ENCODE data around the gene PRICKLE1.

The PRICKLE1 gene

GRCh38 chr12:42583016-42583415 lies 6.5 kb downstream of the PRICKLE1 start:
- Histone ChIP-seq H3K9me3 (ENCODE audit: insufficient read depth, low read depth, low read length) (no peaks in the 10 kb centered on the region), H3K27me3 (ENCODE audit: insufficient read depth, low read length, poor library complexity, severe bottlenecking) (no peaks in the 10 kb centered on the region), H3K4me3 (ENCODE audit: low read length, poor library complexity, severe bottlenecking) (no peak overlapping the region), H3K79me2 (ENCODE audit: insufficient read depth, low read length) (no peaks in the 10 kb centered on the region), H3K9me2 (replicated peaks; ENCODE audit: low read depth, low read length) (no peaks in the 10 kb centered on the region), H3K9ac (ENCODE audit: low read depth, low read length, poor library complexity, severe bottlenecking) (no peak overlapping the region), H3K4me1 (ENCODE audit: insufficient read depth, low read length, poor library complexity, severe bottlenecking) (no peaks in the 10 kb centered on the region), H3K4me2 (ENCODE audit: low read depth, low read length, poor library complexity, severe bottlenecking) (no peak overlapping the region), H3K36me3 (ENCODE audit: insufficient read depth, low read length) (no peaks in the 10 kb centered on the region), H2AFZ (ENCODE audit: low read length) (no peak overlapping the region), H4K20me1 (ENCODE audit: insufficient read depth, low read length, poor library complexity, severe bottlenecking) (no peaks in the 10 kb centered on the region), H3F3A (ENCODE audit: low read depth) (no peaks in the 10 kb centered on the region)
- TF ChIP-seq, protein P1, sequence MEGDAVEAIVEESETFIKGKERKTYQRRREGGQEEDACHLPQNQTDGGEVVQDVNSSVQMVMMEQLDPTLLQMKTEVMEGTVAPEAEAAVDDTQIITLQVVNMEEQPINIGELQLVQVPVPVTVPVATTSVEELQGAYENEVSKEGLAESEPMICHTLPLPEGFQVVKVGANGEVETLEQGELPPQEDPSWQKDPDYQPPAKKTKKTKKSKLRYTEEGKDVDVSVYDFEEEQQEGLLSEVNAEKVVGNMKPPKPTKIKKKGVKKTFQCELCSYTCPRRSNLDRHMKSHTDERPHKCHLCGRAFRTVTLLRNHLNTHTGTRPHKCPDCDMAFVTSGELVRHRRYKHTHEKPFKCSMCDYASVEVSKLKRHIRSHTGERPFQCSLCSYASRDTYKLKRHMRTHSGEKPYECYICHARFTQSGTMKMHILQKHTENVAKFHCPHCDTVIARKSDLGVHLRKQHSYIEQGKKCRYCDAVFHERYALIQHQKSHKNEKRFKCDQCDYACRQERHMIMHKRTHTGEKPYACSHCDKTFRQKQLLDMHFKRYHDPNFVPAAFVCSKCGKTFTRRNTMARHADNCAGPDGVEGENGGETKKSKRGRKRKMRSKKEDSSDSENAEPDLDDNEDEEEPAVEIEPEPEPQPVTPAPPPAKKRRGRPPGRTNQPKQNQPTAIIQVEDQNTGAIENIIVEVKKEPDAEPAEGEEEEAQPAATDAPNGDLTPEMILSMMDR (conservative IDR thresholded peaks at IDR 0.05; ENCODE audit: low read length) = no peak
- no peak for TF ChIP-seq EZH2phosphoT487 (IDR thresholded peaks at IDR 0.05; ENCODE audit: borderline replicate concordance)

DNA sequence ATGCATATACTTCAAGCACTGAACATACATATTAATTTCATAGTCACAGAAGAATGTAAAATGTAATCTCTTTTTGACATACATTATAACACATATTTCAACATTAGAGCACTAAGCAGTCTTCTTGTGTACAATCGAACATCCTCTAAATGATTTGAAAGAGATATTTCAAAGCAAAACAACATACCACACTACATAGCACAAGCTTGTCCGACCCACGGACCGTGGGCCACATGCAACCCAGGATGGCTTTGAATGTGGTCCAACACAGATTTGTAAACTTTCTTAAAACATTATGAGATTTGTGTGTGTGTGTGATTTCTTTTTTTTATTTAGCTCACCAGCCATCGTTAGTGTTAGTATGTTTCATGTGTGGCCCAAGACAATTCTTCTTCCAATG lies 7.0 kb downstream of the PRICKLE1 start:
- no peaks in the 10 kb centered on the region for H3K27me3 ChIP-seq (ENCODE audit: insufficient read depth, low read length, poor library complexity, severe bottlenecking)
- H3K79me2 ChIP-seq (ENCODE audit: insufficient read depth, low read length) = no peaks in the 10 kb centered on the region
- no peaks in the 10 kb centered on the region for H3K36me3 ChIP-seq (ENCODE audit: insufficient read depth, low read length)
- no peaks in the 10 kb centered on the region for H3K9me2 ChIP-seq (replicated peaks; ENCODE audit: low read depth, low read length)
- no peaks in the 10 kb centered on the region for H3K9me3 ChIP-seq (ENCODE audit: insufficient read depth, low read depth, low read length)
- H3K4me2 ChIP-seq (ENCODE audit: low read depth, low read length, poor library complexity, severe bottlenecking) = no peak overlapping the region
- no peak overlapping the region for H3K9ac ChIP-seq (ENCODE audit: low read depth, low read length, poor library complexity, severe bottlenecking)
- H4K20me1 ChIP-seq (ENCODE audit: insufficient read depth, low read length, poor library complexity, severe bottlenecking) = no peaks in the 10 kb centered on the region
- H3K4me1 ChIP-seq (ENCODE audit: insufficient read depth, low read length, poor library complexity, severe bottlenecking) = no peaks in the 10 kb centered on the region
- TF ChIP-seq, protein P1 (conservative IDR thresholded peaks at IDR 0.05; ENCODE audit: low read length) = no peak
- no peak for TF ChIP-seq EZH2phosphoT487 (IDR thresholded peaks at IDR 0.05; ENCODE audit: borderline replicate concordance)
- H2AFZ ChIP-seq (ENCODE audit: low read length) = no peak overlapping the region
- H3K4me3 ChIP-seq (ENCODE audit: low read length, poor library complexity, severe bottlenecking) = no peak overlapping the region
- no peaks in the 10 kb centered on the region for H3F3A ChIP-seq (ENCODE audit: low read depth)

DNA sequence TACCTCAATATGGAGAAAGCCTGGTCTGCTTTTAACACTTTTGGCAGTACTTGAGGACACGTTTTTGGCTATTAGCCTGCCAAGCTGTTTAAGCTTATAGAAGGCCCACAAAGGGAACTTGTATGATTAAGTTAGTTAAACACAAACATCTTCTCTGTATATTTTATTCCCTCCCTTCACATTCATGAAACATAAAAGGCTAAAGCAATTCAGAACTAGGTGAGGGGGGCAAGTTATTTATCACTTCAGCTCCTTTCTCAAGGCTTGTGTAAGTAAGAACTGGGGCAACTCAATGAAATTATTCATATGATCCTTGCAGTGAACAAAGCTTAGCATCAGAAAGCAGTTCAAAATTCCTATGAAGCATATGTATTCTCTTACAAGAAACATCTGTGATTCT lies 7.5 kb downstream of the PRICKLE1 start:
- Histone ChIP-seq H3K27me3 (ENCODE audit: insufficient read depth, low read length, poor library complexity, severe bottlenecking) (no peaks in the 10 kb centered on the region), H3F3A (ENCODE audit: low read depth) (no peaks in the 10 kb centered on the region), H3K9ac (ENCODE audit: low read depth, low read length, poor library complexity, severe bottlenecking) (no peak overlapping the region), H2AFZ (ENCODE audit: low read length) (no peak overlapping the region), H3K4me1 (ENCODE audit: insufficient read depth, low read length, poor library complexity, severe bottlenecking) (no peaks in the 10 kb centered on the region), H3K4me2 (ENCODE audit: low read depth, low read length, poor library complexity, severe bottlenecking) (no peak overlapping the region), H3K9me2 (replicated peaks; ENCODE audit: low read depth, low read length) (no peaks in the 10 kb centered on the region), H3K9me3 (ENCODE audit: insufficient read depth, low read depth, low read length) (no peaks in the 10 kb centered on the region), H4K20me1 (ENCODE audit: insufficient read depth, low read length, poor library complexity, severe bottlenecking) (no peaks in the 10 kb centered on the region), H3K4me3 (ENCODE audit: low read length, poor library complexity, severe bottlenecking) (no peak overlapping the region), H3K36me3 (ENCODE audit: insufficient read depth, low read length) (no peaks in the 10 kb centered on the region), H3K79me2 (ENCODE audit: insufficient read depth, low read length) (no peaks in the 10 kb centered on the region)
- TF ChIP-seq EZH2phosphoT487 (IDR thresholded peaks at IDR 0.05; ENCODE audit: borderline replicate concordance) = no peak
- TF ChIP-seq, protein P1 (conservative IDR thresholded peaks at IDR 0.05; ENCODE audit: low read length) = no peak

Measured in Loucy (cell line).